Islet precursor cell (in vitro differentiated cells): ENCODE measurements around the gene MRPL50.

Experiments
- DNase-seq: peaks from one replicate; pipeline ENCODE4 v3.0.0-alpha.2; 2018

Gene MRPL50

DNA sequence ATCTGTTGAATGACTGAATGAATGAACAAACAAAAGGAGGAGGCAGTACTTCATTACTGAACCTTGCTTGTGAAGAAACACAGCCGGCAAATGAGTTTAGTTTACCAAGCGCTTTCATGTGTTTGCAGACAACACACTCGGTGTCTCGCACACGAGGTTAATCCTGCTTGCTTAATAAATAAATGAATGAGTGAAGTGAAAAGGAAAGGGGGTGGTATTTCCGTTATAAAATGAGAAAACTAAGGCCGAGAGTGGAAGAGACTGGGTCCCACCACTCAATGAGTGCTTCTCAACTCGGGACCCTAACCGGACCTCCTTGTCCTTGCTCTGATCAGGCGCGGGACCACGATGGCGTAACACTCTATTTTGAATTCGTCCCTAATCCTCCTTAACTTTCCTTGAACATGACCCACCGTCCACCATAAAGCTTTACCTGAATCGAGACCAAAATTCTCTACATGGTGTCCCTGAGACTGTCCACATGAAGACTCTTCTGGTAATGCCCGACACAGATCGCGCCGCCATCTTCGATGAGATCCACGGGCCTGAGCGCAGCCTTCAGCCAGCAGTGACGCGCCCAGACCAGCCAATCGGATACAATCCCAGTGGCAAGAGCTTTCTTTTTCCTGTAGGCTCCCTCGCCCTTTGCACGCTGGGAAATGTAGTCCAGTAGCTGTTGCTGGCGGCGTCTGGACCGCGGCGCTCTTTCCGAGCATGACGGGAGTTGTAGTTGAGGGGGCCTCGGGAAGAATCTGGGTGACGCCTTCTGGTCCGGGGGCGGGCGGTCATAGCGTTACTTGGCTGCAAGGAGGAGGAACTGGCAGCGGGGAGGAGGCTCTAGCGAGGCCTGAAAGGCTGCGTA is at the start of gene MRPL50, which contains the start of gene ZNF189:
Gene MRPL50, minus strand, starts transcription at position 551 of the 862 bp plus-strand sequence. Its CDS starts 26 bp downstream, at position 525.
Gene ZNF189, plus strand, starts transcription at position 784 of the 862 bp plus-strand sequence. CDS start 306 bp downstream, outside the sequence.
- DNase-seq, result peak; percentile 99

- no peak for DNase-seq
Observed at GRCh38 chr9:101446732-101447131, 48.3 kb upstream of the MRPL50 start.

DNA sequence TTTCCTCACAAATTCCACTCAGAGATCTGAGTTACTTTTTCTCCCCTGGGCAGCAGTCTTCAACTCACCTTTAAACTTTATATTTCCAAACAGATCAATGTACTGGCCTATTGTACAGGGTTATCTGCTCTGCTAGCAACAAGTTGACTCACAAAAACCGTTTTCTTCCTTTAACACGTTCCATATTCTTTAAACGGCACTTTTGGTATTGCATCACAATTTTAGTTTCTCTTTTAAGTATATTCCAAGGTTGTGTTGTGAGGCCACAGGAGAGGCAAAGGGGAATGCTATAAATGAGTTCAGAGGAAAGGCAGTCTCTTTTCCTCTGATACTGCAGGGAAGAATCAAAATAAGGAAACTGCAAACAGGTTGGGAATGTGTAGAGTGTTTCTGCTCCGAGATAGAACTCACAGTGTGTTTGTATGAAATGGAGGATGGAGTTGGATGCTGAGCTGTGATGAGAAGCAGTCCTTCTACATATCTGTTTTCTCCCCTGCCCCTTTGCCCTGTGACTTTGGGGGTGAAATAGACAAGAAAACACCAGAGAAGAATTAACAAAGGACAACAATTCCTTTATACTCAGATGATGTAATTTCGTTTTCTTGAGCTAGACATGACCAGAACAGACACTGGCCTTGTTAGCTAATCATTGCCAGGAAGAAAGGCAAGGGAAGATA is 47.1 kb upstream of the MRPL50 start:
- DNase-seq, result no peak

GRCh38 chr9:101443364-101443771 is 45.0 kb upstream of the MRPL50 start:
- DNase-seq, result no peak

DNA sequence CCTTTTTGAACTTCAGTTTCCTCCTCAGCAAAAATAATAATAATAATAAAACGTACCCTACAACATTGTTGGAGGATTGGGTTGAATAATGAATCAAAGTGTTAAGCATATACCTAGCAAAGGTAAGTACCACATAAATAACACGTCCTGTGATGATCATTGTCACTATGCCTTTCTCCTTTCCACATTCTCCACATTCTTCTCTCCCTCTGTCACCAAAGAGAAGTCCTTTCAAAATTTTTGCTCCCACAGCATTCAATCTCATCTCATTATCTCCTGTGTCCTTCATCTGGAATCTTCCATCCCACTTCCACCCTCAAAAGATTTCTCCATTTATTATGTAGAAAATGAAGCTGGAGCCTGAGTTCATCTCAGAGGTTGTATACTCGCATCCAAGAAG is 44.3 kb upstream of the MRPL50 start:
- DNase-seq, result no peak

DNA sequence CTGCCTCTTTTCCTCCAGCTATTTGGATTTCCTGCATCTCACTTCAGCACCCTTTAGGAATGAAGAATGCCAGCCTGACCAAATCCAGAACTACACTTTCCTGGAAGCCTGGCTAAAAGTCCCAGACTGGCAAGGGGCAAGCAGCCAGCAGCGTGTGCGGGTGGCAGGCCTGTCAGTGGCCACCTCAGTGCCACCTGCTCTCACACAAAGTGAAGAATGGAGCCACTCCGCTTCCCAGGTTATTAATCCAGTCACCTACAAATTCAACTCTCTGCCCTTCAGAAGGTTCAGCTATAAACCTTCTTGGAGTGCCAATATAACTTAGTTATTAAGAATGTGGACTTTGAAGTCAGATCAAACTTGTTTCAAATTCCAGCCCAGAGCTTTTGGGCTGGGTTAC is 43.9 kb upstream of the MRPL50 start:
- no peak for DNase-seq

GRCh38 chr9:101440714-101441230 is 42.4 kb upstream of the MRPL50 start:
- no peak for DNase-seq

DNA sequence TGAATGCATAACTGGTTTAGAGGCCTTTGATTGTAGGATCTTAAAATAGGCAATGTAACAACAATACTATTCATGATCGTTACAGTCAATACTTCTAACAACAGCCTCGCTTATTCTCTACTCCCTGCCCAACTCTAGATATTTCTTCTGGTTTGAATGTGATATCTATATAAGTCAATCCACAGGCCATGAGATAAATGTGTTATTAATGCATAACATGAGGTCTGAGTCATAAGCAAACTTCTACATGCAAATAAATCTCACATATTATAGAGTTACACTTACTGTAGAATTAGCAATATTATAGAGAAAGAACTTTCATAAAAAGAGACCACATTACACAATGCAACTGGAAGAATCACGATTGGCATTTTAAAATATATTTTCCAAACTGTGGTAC is 40.1 kb upstream of the MRPL50 start:
- DNase-seq, result no peak

GRCh38 chr9:101437806-101438232 is 39.4 kb upstream of the MRPL50 start:
- DNase-seq, result no peak

DNA sequence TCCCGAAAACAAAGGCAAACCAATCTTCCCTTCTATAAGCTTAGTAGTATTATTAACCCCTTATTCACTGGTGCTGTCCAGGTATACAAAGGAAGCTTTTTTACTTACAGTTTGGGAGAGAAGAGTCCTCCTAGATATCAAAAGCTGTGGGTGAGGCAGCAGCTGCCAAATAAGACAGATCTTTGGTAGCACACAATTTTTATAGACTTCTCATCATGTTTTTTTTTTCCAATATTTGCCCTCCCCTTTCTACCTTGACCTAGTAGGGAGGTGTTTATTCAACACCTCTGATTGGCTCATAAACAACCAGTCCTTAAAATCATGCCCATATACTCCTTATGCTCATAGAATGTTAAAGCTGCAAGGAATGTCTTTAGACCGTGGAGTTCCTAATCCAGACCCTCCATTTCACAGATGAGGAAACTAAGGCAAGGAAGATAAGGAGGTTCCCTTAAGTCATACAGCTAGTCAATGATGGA is 37.2 kb upstream of the MRPL50 start, which contains the start of gene ALDOB:
Gene ALDOB, minus strand, starts transcription at position 174 of the 479 bp plus-strand sequence. CDS start 4,887 bp downstream, outside the sequence.
- no peak for DNase-seq

DNA sequence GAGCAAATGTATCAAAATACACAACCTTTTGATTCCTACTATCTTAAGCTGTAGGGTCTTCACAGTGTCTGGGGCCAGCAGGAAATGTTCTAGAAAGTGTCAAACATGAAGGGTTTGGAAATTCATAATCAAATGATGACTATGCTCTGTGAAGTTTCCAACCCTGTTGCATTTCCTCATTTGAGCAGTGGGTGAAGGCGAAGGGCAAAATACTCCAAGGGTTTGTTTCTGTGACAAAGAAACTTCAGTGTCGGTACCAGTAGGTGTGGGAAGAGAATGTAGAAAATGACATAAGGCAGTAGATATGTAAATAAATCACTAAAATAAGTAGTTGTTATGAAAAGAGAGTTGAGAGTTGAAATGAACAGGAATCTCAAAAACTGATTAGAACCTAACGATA is 36.6 kb upstream of the MRPL50 start:
- DNase-seq, result no peak

DNA sequence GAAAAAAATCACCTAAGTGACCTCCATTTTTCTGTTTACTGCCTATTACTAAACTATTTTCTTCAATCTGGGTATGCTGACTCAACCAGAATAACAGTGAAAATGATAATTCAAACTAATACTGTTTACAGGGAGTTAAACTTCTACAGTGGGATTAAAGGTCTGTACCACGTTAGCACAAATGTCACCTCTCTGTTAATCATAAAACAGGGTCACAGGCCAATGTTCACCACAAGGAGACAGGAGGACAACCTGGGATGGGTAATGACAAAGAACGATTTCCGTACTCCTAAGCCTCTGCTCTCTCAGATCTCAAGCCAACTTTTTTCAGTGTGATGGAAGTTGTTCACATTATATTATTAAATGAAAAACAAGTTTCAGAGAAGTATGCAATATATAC is 34.8 kb upstream of the MRPL50 start:
- DNase-seq, result no peak

DNA sequence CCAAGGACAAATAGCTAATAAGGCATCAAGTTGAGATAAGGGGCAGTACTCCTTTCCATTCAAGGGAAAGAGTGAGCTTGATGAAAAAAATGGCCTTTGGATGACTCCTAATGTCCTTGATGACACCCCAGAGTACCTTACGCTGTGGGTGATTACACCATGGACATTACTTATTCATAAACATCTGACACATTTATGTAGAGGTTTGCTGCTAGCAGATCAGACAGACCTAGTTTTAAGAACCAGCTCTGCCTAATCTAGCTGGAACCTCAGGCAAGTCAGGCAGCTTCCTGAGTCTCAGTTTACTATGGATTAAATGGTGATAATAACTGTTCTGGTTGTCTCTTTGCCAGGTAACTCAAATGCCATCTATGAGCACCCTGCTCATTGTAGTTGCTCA is 34.3 kb upstream of the MRPL50 start:
- no peak for DNase-seq

DNA sequence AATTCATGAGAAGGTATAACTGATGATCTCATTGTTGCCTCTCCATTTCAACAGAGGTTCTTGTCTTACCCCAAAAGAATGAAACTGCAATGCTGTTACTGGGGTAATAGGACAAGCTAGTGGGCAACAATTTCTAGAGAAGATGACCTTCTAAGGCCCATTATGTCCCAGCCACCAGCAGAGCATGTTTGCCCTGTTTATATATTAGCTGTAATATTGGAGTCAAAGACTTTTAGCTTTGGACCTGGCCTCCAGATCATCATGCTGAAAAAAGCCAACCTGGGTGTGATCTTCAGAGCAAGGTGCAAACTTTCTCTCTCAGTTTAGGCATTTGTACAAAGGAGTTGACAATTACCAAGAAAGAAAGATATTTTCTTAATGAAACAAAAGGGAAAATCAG is 33.8 kb upstream of the MRPL50 start:
- DNase-seq, result no peak

DNA sequence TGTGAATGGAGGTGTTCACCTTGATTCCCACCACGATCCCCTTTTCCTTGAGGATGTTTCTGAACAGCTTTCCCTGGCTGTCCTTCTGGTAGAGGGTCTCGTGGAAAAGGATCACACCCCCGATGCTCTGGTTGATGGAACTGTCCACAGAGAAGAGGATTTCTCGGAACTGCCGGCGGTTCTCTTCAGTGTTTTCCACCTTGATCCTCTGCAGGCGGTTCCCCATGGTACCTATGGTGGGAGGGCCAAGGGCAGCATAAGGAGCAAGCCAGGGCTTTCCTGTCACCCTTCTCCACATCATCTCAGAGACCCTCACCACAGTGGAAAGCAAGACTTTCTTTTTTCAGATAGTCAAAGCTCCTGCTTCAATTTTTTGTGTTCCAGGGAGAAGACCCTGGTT is 31.3 kb upstream of the MRPL50 start:
- DNase-seq, result no peak

GRCh38 chr9:101428909-101429308 is 30.5 kb upstream of the MRPL50 start:
- no peak for DNase-seq

- DNase-seq, result no peak
Observed at GRCh38 chr9:101427957-101428655, 29.7 kb upstream of the MRPL50 start.

GRCh38 chr9:101427358-101427757 is 28.9 kb upstream of the MRPL50 start:
- DNase-seq, result no peak

GRCh38 chr9:101421653-101422065 is 23.2 kb upstream of the MRPL50 start:
- DNase-seq, result no peak

DNA sequence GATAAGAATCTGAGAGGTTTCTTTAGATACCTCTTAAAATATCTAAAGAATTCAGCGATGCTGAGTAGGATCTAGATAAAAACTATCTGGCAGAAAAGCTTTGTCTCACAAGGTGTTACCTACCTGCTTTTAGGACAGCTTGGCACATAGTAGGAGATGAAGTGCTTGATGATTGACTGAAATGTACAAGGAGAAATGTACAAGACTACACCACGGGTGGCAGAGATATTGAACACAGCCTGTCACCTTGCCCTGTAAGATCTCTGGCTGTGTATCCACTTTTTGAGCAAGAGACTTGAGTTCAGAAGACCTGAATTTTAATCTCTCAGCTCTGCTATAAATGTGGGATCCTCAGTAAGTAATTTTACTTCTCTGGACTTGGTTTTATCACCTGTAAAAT is 21.4 kb upstream of the MRPL50 start:
- DNase-seq, result no peak

DNA sequence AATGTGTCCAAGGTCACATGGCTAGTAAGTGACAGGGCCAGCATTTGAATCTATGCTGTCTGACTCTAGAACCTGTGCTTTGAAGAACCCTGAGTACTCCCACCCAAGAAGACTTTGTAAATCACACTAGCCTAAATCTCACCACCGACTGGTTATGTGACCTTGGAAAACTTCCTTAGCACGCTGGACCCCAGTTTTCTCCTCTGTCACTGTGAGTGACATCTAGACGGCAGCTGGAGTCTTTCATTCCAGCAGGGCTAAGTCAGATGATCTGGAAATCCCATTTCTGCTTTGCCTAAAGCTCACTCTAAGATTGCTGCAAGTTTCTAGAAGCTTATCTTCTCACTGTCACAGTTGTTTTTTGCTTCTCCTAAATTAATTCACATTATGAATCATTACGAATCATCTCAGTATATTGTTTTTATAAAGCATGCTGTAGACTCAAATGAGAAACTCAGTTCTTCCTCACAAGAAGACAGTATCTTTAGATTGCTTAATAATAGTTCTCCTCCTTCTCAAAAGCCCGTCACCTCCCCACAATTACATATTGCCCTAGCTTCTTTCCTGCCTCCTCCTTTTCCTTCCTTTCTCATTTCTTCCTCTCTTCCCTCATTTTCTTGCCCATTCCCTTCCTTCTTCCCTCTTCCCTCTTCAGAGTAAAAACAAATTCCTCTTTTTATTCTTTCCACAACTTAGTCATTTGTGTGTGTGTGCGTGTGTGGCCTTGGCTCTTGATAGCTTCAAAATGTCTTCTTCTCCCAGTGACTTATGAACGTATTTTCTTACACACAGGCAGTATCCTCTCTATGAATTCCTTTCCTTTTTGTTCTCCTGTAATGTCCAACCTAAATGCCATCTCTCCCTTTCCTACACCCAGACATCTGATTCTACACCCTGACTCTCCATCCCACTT is 20.4 kb upstream of the MRPL50 start:
- DNase-seq, result no peak

- no peak for DNase-seq
Observed at GRCh38 chr9:101417977-101418376, 19.6 kb upstream of the MRPL50 start.
